Central memory CD8-positive, alpha-beta T cell (primary cell): ENCODE measurements around the gene LPCAT1.
"Not testable (repeated sequence)": the region's sequence is repeated elsewhere in the genome, so short reads cannot be mapped to it uniquely, and the experiment has no call there.

Source experiments
- ATAC-seq: fragments of 150-1000 bp; cut with Tn5 transposase; replicated peaks from 2 replicates; pipeline ENCODE4 v1.10.0; 2022; ENCODE audit warnings: mild to moderate bottlenecking, moderate FRiP score, moderate number of reproducible peaks; ENCODE audit not compliant: poor library complexity, severe bottlenecking; ENCODE audit errors: extremely low read depth
- DNase-seq, 2 donors: peaks; one replicate each; pipeline ENCODE4 v3.0.0; 2021; ENCODE audit warnings: low spot score in 2 of 2
- H3K27ac Mint-ChIP-seq: one replicate; pipeline ENCODE4 v1.8.0; 2022; ENCODE audit warnings: low read depth, mild to moderate bottlenecking, moderate library complexity, mixed read lengths
- H3K27me3 Mint-ChIP-seq: one replicate; pipeline ENCODE4 v1.8.0; 2022; ENCODE audit warnings: mixed read lengths
- H3K36me3 Mint-ChIP-seq: one replicate; pipeline ENCODE4 v1.8.0; 2022; ENCODE audit warnings: mild to moderate bottlenecking, moderate library complexity, mixed read lengths; ENCODE audit not compliant: insufficient read depth
- H3K4me1 Mint-ChIP-seq: one replicate; pipeline ENCODE4 v1.8.0; 2022; ENCODE audit warnings: mixed read lengths
- H3K4me3 Mint-ChIP-seq: one replicate; pipeline ENCODE4 v1.8.0; 2022; ENCODE audit warnings: mild to moderate bottlenecking, moderate library complexity, mixed read lengths
- H3K9me3 Mint-ChIP-seq: one replicate; pipeline ENCODE4 v1.8.0; 2022; ENCODE audit warnings: mixed read lengths

The LPCAT1 gene

GRCh38 chr5:1475544-1475900 is 48.2 kb downstream of the LPCAT1 start:
- peaks cover 28% of the 10 kb centered on the region for H3K4me1 Mint-ChIP-seq
- H3K27me3 Mint-ChIP-seq, H3K27ac Mint-ChIP-seq, H3K4me3 Mint-ChIP-seq, H3K9me3 Mint-ChIP-seq, ATAC-seq, DNase-seq: not testable (repeated sequence)
- H3K36me3 Mint-ChIP-seq = peaks cover 55% of the 10 kb centered on the region

- H3K4me1 Mint-ChIP-seq = peaks cover 23% of the 10 kb centered on the region
- no peak for ATAC-seq
- no peak overlapping the region for H3K4me3 Mint-ChIP-seq
- no peak for DNase-seq
- H3K27me3 Mint-ChIP-seq = no peaks in the 10 kb centered on the region
- no peak overlapping the region for H3K27ac Mint-ChIP-seq
- H3K9me3 Mint-ChIP-seq = no peaks in the 10 kb centered on the region
- peaks cover 53% of the 10 kb centered on the region for H3K36me3 Mint-ChIP-seq
Measured at GRCh38 chr5:1474866-1475543, 48.8 kb downstream of the LPCAT1 start.

GRCh38 chr5:1474183-1474839 is 49.4 kb downstream of the LPCAT1 start:
- Mint-ChIP-seq H3K27ac (no peak overlapping the region), H3K9me3 (no peaks in the 10 kb centered on the region), H3K4me1 (peaks cover 16% of the 10 kb centered on the region), H3K4me3 (no peak overlapping the region), H3K27me3 (no peaks in the 10 kb centered on the region), H3K36me3 (peaks cover 51% of the 10 kb centered on the region)
- DNase-seq (no peak), ATAC-seq (no peak)

- no peak for ATAC-seq
- Mint-ChIP-seq H3K27ac (no peak overlapping the region), H3K4me1 (peaks cover 15% of the 10 kb centered on the region), H3K36me3 (peaks cover 48% of the 10 kb centered on the region), H3K27me3 (no peaks in the 10 kb centered on the region), H3K4me3 (no peak overlapping the region), H3K9me3 (no peaks in the 10 kb centered on the region)
- no peak for DNase-seq
Measured at GRCh38 chr5:1473746-1474145, 50.0 kb downstream of the LPCAT1 start.

GRCh38 chr5:1472964-1473628 is 50.7 kb downstream of the LPCAT1 start:
- H3K4me3 Mint-ChIP-seq = no peak overlapping the region
- ATAC-seq (no peak), DNase-seq (no peak)
- no peaks in the 10 kb centered on the region for H3K9me3 Mint-ChIP-seq
- H3K36me3 Mint-ChIP-seq = peaks cover 44% of the 10 kb centered on the region
- H3K4me1 Mint-ChIP-seq = peaks cover 18% of the 10 kb centered on the region
- peak overlapping the region; percentile 61 for H3K27ac Mint-ChIP-seq
- H3K27me3 Mint-ChIP-seq = no peaks in the 10 kb centered on the region

- peaks cover 20% of the 10 kb centered on the region for H3K4me1 Mint-ChIP-seq
- no peaks in the 10 kb centered on the region for H3K27me3 Mint-ChIP-seq
- no peak for ATAC-seq
- H3K36me3 Mint-ChIP-seq = peaks cover 44% of the 10 kb centered on the region
- no peak for DNase-seq
- no peak overlapping the region for H3K4me3 Mint-ChIP-seq
- H3K9me3 Mint-ChIP-seq = no peaks in the 10 kb centered on the region
- peak overlapping the region; percentile 91 for H3K27ac Mint-ChIP-seq
Measured at GRCh38 chr5:1471997-1472963, 51.5 kb downstream of the LPCAT1 start.

GRCh38 chr5:1471240-1471853 is 52.4 kb downstream of the LPCAT1 start:
- H3K27me3 Mint-ChIP-seq = no peaks in the 10 kb centered on the region
- H3K4me1 Mint-ChIP-seq = peaks cover 20% of the 10 kb centered on the region
- peaks cover 45% of the 10 kb centered on the region for H3K36me3 Mint-ChIP-seq
- DNase-seq = no peak
- H3K4me3 Mint-ChIP-seq = no peak overlapping the region
- no peaks in the 10 kb centered on the region for H3K9me3 Mint-ChIP-seq
- H3K27ac Mint-ChIP-seq = peak overlapping the region; percentile 91
- ATAC-seq = no peak

- no peaks in the 10 kb centered on the region for H3K9me3 Mint-ChIP-seq
- peaks cover 48% of the 10 kb centered on the region for H3K36me3 Mint-ChIP-seq
- no peak for ATAC-seq
- peak overlapping the region; percentile 91 for H3K27ac Mint-ChIP-seq
- no peak overlapping the region for H3K4me3 Mint-ChIP-seq
- peaks cover 20% of the 10 kb centered on the region for H3K4me1 Mint-ChIP-seq
- DNase-seq = no peak
- no peaks in the 10 kb centered on the region for H3K27me3 Mint-ChIP-seq
Measured at GRCh38 chr5:1470762-1471211, 53.0 kb downstream of the LPCAT1 start.

GRCh38 chr5:1468629-1469527 is 54.9 kb downstream of the LPCAT1 start:
- no peak overlapping the region for H3K4me3 Mint-ChIP-seq
- H3K27me3 Mint-ChIP-seq = no peaks in the 10 kb centered on the region
- peaks cover 5% of the 10 kb centered on the region for H3K9me3 Mint-ChIP-seq
- DNase-seq (no peak), ATAC-seq (no peak)
- H3K27ac Mint-ChIP-seq = peak overlapping the region; percentile 86
- peaks cover 31% of the 10 kb centered on the region for H3K4me1 Mint-ChIP-seq
- H3K36me3 Mint-ChIP-seq = peaks cover 51% of the 10 kb centered on the region

- DNase-seq = no peak
Measured at GRCh38 chr5:1468247-1468612, 55.5 kb downstream of the LPCAT1 start.

More at GRCh38 chr5:1468247-1468612, 55.5 kb downstream of the LPCAT1 start:
- Mint-ChIP-seq H3K9me3 (peaks cover 5% of the 10 kb centered on the region), H3K36me3 (peaks cover 54% of the 10 kb centered on the region), H3K27me3 (no peaks in the 10 kb centered on the region), H3K4me3 (no peak overlapping the region), H3K4me1 (peaks cover 30% of the 10 kb centered on the region), H3K27ac (peak overlapping the region; percentile 86)
- ATAC-seq = no peak
